ENCODE data around the gene DYRK2.
A peak's percentile ranks its signal among the peaks of the same experiment; 100 is the strongest.

The DYRK2 gene

DNA sequence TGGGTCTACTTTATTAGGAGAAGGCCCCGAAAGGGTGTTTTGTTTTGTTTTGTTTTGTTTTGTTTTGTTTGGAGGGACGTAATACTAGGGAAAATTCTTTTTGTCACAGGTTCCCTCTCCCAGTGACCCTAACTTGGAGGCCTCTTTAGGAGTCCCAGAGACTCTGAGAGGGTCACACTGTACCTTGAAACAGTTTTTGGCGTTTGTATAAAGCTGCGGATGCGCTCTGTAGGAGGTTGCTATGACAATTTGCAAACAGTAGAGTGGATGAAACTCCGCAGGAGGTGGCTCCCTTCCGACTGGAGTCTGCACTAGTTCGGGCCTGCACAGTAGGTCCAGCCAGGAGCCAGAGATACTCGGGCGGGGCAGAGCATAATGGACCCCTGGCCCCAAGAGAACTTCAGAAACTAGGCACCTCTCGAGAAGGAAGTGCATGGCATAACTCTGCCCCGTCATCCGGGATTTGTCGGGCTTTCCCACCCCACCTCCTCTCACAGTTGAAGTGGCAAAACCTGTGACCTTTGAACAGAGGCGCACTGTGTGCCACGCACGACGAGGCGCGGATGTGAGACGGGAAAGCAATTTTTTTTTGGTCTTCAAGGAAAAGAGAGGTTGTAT is 1.3 kb upstream of the DYRK2 start:
- no peak for DNase-seq

DNA sequence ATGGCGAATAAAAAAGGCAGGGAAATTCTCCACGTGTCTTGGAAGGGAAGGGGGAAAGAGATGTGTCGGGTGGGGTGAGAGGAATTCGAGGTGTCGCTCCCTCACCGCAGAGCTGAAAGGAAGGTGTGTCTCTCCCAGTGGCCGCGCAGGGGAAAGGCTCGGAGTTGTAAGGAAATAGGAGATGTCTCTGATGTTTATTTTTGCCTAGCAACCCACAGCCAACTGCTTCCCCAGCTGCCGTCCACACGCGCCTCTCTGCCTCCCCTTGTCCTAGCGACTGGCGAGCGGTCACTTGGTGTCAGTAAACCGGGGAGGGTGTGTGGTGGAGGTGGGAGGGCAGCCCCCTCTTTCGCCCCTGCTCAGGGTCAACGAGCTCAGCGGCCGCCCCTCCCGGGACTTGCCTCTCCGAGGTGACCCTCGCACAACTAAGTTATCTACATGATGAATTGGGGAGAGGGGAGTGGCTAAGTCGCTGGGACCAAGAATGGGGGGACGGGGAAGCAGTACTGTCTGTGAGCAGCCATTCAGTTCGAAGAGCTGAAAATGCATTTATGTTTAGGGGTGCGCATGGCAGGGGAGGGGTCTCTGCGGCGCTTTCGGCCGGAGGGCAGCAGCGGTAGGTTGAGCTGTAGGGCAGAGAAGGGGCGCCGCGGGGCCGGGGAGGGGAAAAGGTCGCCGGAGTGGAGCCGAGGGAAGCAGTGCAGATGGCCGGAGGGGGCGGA is 585 bp upstream of the DYRK2 start:
- peak; percentile 13 for DNase-seq

DNA sequence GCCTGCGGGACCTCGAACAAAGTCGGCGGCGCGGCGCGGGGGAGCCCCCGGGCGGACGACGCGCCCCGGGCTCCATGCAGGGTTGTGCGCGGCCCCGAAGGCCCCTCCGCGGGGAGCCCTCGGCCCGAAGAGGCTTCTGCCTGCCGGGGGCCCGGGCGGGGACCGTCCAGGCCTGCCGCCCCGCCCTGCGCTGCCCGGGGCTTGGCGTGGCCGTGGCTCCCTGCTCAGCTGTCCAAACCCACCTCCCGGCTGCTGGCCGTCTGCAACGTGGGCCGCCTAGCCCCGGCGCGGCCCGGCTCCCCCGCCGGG is 670 bp downstream of the DYRK2 start:
- DNase-seq = no peak

DNA sequence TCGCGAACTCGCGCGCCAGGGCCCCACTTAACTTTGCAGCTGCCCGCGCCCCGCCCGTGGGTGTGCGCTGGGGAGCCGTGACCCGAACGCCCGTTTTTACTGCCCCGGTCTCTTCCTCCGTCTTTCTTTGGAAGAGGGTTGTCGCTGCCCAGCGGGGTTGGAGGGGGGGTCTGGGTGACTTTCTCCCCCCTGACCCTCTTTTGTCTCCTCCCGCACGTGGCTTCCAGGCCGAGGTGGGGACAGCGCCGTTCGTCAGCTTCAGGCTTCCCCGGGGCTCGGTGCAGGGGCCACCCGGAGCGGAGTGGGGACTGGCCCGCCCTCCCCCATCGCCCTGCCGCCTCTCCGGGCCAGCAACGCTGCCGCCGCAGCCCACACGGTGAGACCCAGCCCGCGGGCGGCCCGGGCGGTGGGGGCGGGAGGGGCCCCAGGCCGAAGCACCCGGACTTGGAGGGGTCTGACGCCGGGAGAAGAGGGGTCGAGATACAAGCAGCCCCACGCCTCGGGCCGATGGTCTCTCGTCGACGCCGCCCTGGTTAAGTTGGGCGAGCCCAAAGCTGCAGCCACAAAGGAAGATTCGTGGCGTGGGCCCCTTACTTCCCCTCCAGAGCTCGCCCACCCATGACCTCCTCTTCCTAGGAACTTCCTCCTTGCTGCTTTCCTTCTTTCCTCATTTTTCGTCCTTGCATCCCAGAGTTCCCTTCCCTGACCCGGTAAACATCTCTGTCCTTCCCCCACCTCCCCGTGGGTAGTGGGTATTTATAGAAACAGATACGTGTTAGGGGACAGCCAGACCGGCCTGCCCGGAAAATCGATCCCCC is 1.2 kb downstream of the DYRK2 start:
- no peak for DNase-seq

DNA sequence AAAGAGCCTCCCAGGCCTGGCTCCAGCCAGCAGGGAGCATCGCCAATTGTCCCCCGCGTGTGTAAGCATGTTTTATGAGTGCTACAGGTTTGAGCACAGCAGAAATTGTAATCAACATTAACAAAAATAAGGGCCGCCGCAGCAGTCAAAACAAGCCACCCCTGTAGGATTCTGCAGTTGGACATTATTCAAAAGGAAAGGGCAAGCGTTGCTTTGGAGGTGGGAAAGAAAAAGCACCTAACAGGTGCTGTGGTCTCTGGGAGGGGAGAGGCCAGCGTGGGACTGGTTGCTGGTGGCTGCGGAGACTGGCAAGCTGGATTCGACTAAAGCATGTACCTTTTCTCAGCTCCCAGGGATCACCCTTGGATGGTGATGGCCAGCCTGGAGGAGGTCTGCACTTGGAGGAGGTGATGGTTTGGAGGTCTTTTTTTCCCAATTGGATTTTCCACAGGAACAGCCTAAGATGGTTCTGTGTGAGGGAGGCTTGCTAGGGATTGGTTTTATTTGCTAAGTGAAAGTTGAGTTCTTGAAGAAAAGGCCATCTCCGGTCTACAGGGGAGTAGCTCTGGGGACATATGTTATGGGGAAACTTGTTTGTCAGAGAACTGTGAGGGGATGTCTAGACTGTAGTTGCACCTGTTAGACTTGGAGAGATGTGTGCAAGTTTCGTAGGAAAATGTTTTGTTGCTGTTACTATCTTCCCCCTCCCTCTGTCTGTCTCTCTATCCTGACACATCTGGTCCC is 2.0 kb downstream of the DYRK2 start:
- DNase-seq = no peak

DNA sequence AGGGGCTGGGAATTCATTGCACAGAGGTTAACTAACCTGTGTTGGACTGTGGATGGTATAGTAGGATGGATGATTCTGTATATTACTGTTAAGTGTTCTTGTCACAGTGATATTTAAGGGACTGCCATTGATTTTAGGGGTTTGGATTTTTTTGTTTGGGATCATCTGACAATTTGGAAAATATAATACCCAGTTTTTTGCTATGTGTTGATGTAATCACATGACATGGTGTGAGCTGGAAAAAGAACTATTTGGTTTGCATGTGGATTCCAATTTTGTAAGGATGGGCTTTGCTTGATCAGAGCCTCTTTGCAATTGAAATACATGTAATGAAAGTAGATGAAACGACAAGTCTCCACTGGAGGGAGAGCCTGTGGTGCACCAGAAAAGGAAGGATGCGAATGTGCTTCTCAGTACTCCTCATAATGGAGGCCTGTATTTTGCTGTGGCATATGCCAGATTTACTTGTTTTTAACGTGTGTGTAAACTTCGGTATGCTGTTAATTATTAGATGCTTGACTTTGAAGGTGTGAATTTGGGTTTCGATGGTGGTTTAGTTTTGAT is 2.7 kb downstream of the DYRK2 start:
- DNase-seq = peak; percentile 31

DNA sequence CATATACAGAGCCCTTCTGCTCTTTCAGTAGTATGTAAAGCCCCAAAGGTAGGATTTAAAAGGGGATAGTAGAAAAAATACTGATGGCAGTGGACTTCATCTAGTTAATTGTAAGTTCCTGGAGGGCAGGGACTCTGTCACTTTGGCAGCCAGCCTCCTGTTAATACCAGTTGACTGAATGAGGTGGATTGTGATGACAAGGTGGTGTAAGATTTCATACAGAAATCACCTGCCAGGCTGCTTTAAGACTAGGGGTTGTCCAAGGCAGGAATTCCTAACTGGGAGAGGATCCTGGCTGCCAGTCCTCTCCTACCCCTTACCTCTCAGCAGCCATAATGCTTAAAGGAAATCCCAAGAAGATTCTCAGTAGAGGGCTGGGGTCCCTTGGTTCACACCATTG is 7.3 kb downstream of the DYRK2 start:
- no peak for DNase-seq

DNA sequence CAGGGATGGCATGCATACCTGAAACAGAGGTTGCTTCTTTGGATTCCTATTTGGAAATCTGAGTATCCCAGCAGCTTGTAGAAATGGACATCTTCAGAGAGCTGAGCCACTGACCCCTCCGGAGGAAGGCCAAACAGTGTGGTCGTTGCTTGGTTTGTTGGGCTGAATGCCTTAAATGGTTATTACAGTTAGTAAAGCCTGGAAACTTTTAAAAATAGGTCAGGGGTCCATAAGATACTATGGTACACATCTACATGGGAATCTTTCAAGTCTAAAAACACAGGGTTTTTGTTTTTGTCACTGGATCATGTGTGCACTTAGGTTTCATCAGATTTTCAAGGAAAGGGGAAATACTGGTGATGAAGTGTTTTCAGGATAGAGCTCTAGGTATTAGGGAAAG is 7.7 kb downstream of the DYRK2 start:
- no peak for DNase-seq

DNA sequence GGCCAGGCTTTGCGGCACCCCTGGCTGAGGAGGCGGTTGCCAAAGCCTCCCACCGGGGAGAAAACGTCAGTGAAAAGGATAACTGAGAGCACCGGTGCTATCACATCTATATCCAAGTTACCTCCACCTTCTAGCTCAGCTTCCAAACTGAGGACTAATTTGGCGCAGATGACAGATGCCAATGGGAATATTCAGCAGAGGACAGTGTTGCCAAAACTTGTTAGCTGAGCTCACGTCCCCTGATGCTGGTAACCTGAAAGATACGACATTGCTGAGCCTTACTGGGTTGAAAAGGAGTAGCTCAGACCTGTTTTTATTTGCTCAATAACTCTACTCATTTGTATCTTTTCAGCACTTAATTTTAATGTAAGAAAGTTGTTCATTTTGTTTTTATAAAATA is 9.9 kb downstream of the DYRK2 start:
- DNase-seq = no peak

DNA sequence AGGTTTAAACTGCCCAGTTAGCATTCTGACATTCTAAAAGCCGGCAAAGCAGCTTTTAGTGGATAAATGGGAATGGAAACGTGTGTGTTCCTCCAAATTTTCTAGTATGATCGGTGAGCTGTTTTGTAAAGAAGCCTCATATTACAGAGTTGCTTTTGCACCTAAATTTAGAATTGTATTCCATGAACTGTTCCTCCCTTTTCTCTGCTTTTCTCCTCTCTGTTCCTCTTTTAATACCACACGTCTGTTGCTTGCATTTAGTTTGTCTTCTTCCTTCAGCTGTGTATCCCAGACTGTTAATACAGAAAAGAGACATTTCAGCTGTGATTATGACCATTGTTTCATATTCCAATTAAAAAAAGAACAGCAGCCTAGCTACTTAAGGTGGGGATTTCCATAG is 10.7 kb downstream of the DYRK2 start:
- DNase-seq = peak; percentile 20

DNA sequence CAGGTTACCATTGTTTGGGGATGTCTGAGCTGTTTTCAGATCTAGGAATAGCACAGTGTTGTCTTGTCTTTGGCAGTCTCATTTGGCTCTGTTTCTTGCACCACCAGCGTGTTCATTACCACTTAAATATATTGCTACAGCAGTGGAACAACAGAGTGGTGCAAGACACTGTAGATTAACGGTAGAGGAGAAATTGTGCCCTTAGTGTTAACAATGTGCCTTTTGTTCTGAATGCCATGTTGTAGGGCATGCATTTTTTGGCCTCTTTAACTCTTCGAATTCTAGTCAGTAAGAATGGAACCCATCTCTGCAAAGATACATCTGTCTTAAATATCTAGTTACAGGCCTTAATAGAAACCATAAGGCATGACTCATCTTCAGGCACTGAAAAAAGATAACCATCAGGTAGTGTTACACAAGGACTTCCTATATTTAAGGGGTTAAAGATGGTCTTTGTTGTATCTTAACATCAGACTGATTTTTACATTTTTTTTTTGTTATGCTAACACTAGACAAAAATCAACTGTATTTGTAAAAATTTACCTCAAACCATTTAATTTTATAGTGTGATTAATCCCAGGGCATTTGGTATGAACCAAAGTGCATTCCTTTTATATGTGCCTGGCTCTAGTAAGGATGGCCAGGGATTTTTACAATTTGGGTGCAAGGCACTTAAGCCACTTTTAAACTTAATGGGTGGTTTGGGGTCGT is 12.9 kb downstream of the DYRK2 start:
- DNase-seq = peak; percentile 70

DNA sequence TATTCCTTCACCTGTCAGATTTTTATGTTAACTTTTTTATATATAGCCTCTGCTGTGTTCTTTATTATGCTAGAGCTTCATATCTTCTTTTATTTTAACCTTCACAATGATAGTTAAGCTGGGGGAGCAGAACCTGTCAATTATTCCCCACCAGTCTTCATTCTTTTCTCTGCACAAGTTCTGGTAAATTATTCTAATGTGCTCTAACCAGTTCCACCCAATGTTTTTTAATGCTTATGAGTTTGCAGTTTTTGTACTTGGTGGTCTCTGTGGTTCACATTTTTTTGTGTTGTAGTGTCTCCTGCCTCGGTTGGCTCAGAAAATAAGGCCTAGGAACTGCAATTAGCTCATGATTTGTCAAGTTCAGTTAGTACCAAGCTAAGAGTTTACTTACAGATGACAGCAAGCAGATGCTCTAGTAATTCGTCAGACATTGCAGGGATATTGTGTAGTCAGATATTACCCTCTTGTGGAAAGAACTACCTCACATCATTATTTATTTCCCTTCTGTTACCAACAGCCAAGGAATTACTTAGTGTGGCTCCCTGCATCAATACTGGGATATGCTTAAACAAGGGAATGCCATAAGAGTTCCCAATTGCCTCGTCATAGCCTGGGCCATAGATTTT is 14.5 kb downstream of the DYRK2 start:
- no peak for DNase-seq

DNA sequence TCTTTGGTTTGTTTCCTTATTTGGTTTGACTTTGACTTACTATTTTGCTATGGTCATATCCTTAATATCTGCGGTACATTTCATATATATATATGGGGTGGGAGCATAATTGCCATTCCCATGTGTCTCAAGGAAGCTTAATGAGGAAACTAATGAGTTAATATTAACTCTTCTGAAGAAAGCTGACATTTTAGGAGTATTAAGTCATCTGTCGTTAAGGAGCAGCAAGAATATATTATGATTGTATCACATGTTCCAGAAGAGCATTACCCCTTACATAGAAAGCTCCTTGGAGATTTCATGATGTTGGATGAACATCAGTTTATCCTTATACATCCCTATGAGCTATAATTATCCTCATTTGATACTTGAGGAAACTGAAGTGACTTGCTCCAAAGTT is 15.6 kb downstream of the DYRK2 start:
- DNase-seq = no peak

DNA sequence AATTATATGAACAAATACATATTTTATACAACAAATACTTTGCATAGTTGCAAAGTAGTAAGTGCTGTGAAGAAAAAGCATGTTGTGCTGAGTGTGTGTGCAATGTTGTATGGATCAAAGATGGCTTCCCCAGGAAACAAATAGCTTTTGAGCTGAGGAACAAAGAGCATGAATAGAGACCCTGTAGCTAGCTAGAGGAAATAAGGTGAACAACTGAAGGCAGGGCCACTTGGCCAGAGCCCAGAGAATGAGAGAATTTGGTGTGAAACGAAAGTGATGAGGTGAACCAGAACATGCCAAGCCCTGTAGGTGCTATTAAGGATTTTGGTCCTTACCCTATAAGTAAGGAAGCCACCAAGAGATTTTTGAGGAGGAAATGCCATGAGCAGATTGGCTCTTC is 17.1 kb downstream of the DYRK2 start:
- no peak for DNase-seq

DNA sequence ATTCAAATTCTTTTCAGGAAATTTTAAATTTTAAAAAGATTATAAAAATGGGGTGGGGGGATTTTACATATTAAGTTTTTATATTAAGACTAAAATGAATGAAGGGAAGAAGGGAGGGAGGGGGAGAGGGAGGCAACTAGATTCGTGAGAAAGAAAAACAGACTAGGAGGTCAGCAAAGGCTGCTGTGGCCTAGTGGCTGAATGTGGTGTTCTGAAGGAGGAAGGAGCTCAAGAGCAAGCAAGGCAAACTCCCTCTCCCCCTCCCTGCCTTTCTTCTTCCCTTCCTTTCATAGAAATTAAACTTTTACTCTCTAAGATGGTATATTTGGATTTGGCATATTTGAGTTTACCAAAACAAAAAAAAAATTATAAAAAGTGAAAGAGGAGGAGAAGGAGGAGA is 18.1 kb downstream of the DYRK2 start:
- DNase-seq = peak; percentile 13

DNA sequence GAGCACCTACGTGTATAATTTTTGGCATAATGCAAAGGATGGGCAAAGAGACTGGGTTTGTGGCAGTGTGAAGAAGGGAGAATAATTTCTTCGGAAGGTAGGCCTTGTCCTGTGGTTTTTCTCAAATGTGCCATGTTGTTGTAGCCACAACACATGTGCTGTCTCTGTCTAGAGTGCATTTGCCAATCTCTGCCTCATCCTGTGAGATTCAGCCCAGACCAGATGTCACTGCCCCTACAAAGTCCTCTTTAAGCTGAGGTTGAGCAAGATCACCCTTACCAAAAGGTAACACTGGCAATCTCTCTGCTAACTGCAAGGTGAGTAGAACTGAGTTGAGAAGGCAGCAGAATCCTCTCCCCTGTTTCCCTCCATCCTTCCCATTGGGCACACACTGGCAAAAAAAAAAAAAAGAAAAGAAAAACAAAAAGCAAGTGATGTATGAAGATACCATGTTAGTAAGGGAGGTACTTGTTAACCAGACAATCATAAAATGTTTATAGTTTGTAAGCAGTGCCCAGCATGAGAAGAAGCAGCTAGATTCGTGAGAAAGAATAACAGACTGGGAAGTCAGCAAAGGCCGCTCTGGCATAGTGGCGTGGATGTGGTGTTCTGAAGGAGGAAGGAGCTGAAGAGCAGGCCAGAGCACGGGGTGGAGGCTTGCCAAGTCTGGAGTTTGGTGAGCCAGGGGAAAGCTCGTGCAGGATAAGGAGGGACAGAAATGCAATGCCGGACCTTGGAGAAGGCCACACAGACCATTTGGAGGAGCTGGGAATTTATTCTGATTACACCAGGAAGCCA is 18.9 kb downstream of the DYRK2 start:
- DNase-seq = no peak

DNA sequence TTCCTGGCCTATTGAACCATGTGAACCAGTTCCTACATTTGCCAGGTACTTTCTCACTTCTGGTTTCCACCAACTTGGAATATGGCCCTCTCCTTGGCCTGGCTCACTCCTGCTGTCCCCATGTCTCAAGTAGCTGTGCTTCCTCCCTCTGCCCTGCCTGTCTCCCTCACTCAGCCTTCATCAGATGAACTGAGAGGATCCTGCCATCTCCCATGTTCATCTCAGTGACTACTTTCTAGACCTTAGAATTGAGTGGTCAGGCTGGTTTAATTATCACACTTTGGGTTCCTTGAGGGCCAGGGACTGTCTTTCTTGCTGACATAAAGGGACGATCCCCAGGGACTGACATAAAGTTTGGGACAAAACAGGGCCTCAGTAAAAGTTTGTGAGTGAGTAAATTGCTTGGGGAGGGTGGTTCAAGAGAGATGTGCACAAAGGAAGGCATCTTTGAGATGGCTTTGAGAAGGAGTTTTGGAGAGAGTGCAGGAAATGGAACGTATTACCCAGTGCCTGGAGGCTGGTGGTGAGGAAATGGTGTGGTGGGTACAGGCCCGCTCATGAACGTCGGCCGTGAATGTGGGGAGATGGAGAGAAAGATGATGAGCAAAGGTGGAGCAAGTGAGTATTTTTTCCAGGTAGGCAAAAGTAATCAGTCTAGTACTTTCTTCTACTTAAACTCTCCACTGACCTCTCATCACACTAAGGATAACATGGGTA is 20.8 kb downstream of the DYRK2 start:
- DNase-seq = no peak

DNA sequence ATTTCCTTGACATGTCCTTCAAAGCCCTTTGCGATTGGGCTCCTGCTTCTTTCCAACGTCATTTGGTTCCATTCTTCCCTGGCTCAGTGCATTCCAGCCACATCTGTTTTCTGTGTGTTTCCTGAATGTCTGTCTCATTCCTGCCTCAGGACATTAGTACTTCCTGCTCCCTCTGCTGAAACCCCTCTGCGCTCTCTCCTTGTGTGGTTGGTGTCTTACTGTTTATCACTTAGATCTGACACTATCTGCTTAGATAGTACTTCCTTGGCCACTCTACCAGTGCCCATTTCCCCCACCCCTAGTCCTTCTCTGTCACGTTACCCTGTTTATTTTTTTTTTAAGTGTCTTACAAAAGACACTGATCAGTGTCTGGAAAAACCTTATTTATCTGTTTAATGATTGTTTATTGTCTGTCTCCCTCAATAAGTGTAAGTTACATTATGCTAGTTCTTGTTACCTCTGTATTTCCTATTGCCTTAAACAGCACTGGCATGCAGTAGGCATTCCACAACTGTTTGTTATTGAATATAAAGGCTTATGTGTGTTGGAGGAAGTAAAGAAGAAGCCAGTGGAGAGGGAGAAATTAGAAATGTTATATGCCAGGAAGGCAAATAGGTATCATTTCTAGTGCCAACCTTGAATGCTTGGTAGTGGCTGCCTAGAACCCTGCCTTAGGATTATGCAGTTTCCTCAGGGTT is 21.5 kb downstream of the DYRK2 start:
- DNase-seq = no peak

DNA sequence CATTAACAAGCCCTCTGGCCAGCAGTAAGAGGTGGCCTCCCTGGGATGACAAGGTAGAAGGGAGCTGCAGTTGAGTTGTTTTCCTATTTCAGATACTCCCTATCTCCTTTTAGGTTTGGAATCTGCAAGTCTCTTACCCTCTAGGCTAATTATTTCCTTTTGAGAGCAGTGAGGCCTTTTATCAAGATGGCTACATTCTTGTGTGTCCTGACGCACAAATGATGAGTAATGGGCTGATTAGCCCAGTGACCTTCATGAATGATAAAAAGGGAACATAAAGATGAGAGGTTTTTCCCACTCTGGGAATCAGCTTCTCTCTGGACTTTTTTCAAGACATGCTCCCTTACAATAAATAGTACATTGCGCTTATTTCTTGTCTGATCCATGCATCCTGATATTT is 22.9 kb downstream of the DYRK2 start:
- no peak for DNase-seq

DNA sequence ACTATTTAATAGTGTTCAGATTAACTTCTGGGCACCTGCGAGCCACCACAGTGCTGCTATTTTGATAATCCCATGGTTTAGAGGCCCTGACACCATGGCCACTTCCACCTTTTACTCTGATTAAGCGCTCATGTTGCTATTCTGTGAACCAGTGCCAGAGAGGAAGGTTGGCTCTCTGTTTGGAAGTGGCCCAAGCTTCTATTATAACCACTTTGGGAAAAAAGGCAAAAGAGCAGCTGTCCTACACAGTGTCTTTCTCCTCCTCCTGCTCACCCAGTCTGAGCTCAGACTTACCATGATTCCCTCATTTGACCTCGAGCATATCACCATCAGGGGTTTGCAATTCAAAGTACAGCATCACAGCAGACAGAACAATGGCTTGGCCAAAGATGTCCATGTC is 23.3 kb downstream of the DYRK2 start:
- no peak for DNase-seq
